ENCODE data around the gene TGFBI.

TGFBI gene

GRCh38 chr5:136030956-136031611, 2.3 kb downstream of the TGFBI start:
- H3K4me1 ChIP-seq (ENCODE audit: control insufficient read depth, low read length): peaks cover 27% of the 10 kb centered on the region
- H3K4me3 ChIP-seq (ENCODE audit: low read length): no peak overlapping the region
- no peaks in the 10 kb centered on the region for H3K27me3 ChIP-seq (ENCODE audit: control insufficient read depth, low read length)
- no peaks in the 10 kb centered on the region for H3K36me3 ChIP-seq (ENCODE audit: control insufficient read depth, low read length)
- H4K20me1 ChIP-seq (ENCODE audit: control insufficient read depth, insufficient read depth, low read depth, low read length): no peaks in the 10 kb centered on the region
- no peaks in the 10 kb centered on the region for H3K9me2 ChIP-seq (replicated peaks; ENCODE audit: control insufficient read depth, low read length)
- no peak overlapping the region for H3K27ac ChIP-seq (ENCODE audit: low read depth, low read length)
- no peaks in the 10 kb centered on the region for H3F3A ChIP-seq (ENCODE audit: control insufficient read depth, insufficient read depth)
- H3K4me2 ChIP-seq (ENCODE audit: low read length): no peak overlapping the region
- H3K79me2 ChIP-seq (ENCODE audit: control insufficient read depth, low read length): no peaks in the 10 kb centered on the region
- TF ChIP-seq EZH2phosphoT487 (IDR thresholded peaks at IDR 0.05; ENCODE audit: borderline replicate concordance, low read length) (no peak), CTCF (IDR thresholded peaks at IDR 0.05; ENCODE audit: low read depth, low read length, poor library complexity, severe bottlenecking) (no peak)
- H3K9me3 ChIP-seq (ENCODE audit: control insufficient read depth, insufficient read depth, low read length): no peaks in the 10 kb centered on the region

GRCh38 chr5:136031711-136032110, 2.9 kb downstream of the TGFBI start:
- no peaks in the 10 kb centered on the region for H3K9me3 ChIP-seq (ENCODE audit: control insufficient read depth, insufficient read depth, low read length)
- no peaks in the 10 kb centered on the region for H3K9me2 ChIP-seq (replicated peaks; ENCODE audit: control insufficient read depth, low read length)
- no peaks in the 10 kb centered on the region for H4K20me1 ChIP-seq (ENCODE audit: control insufficient read depth, insufficient read depth, low read depth, low read length)
- H3K4me3 ChIP-seq (ENCODE audit: low read length): no peak overlapping the region
- no peaks in the 10 kb centered on the region for H3K36me3 ChIP-seq (ENCODE audit: control insufficient read depth, low read length)
- no peaks in the 10 kb centered on the region for H3K27me3 ChIP-seq (ENCODE audit: control insufficient read depth, low read length)
- H3K27ac ChIP-seq (ENCODE audit: low read depth, low read length): no peak overlapping the region
- no peak for TF ChIP-seq EZH2phosphoT487 (IDR thresholded peaks at IDR 0.05; ENCODE audit: borderline replicate concordance, low read length)
- no peak for TF ChIP-seq CTCF (IDR thresholded peaks at IDR 0.05; ENCODE audit: low read depth, low read length, poor library complexity, severe bottlenecking)
- peaks cover 33% of the 10 kb centered on the region for H3K4me1 ChIP-seq (ENCODE audit: control insufficient read depth, low read length)
- no peak overlapping the region for H3K4me2 ChIP-seq (ENCODE audit: low read length)
- H3F3A ChIP-seq (ENCODE audit: control insufficient read depth, insufficient read depth): no peaks in the 10 kb centered on the region
- no peaks in the 10 kb centered on the region for H3K79me2 ChIP-seq (ENCODE audit: control insufficient read depth, low read length)

DNA sequence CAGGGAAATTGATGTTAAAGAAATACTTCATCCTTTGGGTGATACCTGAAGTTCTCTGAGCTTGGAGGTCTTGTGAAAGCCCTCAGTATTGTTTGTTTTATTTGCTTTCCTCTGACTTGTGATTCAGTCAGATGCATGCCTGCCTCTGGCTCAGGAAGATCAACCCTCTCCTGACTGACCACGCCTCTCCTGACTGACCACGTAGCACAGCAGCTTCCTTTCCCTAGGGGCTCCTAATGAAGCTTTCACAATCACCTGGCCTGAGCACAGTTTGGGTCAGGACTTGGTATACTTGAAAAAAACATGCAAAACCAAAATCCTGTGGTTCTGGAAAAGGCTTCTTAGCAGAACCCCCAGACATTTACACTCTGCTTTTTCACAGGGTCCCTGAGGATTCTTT, 3.8 kb downstream of the TGFBI start:
- Histone ChIP-seq H3K79me2 (ENCODE audit: control insufficient read depth, low read length) (no peaks in the 10 kb centered on the region), H3K4me1 (ENCODE audit: control insufficient read depth, low read length) (peaks cover 41% of the 10 kb centered on the region), H3F3A (ENCODE audit: control insufficient read depth, insufficient read depth) (0 out of 2 replicates have a peak, but pooled peaks cover 3% of the 10 kb centered on the region), H3K36me3 (ENCODE audit: control insufficient read depth, low read length) (no peaks in the 10 kb centered on the region), H3K27ac (ENCODE audit: low read depth, low read length) (no peak overlapping the region), H3K4me3 (ENCODE audit: low read length) (no peak overlapping the region), H3K9me3 (ENCODE audit: control insufficient read depth, insufficient read depth, low read length) (no peaks in the 10 kb centered on the region), H3K4me2 (ENCODE audit: low read length) (no peak overlapping the region), H3K9me2 (replicated peaks; ENCODE audit: control insufficient read depth, low read length) (no peaks in the 10 kb centered on the region), H4K20me1 (ENCODE audit: control insufficient read depth, insufficient read depth, low read depth, low read length) (no peaks in the 10 kb centered on the region), H3K27me3 (ENCODE audit: control insufficient read depth, low read length) (no peaks in the 10 kb centered on the region)
- TF ChIP-seq EZH2phosphoT487 (IDR thresholded peaks at IDR 0.05; ENCODE audit: borderline replicate concordance, low read length) (no peak), CTCF (IDR thresholded peaks at IDR 0.05; ENCODE audit: low read depth, low read length, poor library complexity, severe bottlenecking) (no peak)

Data from DOHH2 (cell line).